ENCODE results near the gene DELE1.
"Not testable (repeated sequence)": the region's sequence is repeated elsewhere in the genome, so short reads cannot be mapped to it uniquely, and the experiment has no call there.

DELE1 gene

GRCh38 chr5:141914797-141915196 lies 8.9 kb upstream of the DELE1 start:
- Histone ChIP-seq H3K4me1 (ENCODE audit: control insufficient read depth in 1 of 2, insufficient read depth in 2 of 2, low read length in 2 of 2) (peaks cover 0 to 7% of the 10 kb centered on the region in 2 donors), H3K4me3 (ENCODE audit: low read depth in 1 of 2, low read length in 2 of 2) (no peak overlapping the region), H3K27ac (ENCODE audit: low read length) (no peak overlapping the region), H3K36me3 (ENCODE audit: control insufficient read depth in 1 of 2, insufficient read depth in 2 of 2, low read length in 2 of 2) (no peaks in the 10 kb centered on the region), H3K27me3 (ENCODE audit: low read depth, low read length) (no peaks in the 10 kb centered on the region), H3K9me3 (ENCODE audit: control insufficient read depth in 1 of 2, low read length in 2 of 2) (no peaks in the 10 kb centered on the region)

GRCh38 chr5:141915881-141916336 lies 7.8 kb upstream of the DELE1 start:
- no peak overlapping the region for H3K27ac ChIP-seq (ENCODE audit: low read length)
- H3K36me3 ChIP-seq (ENCODE audit: control insufficient read depth in 1 of 2, insufficient read depth in 2 of 2, low read length in 2 of 2): no peaks in the 10 kb centered on the region
- no peak overlapping the region for H3K4me3 ChIP-seq (ENCODE audit: low read depth in 1 of 2, low read length in 2 of 2)
- H3K4me1 ChIP-seq (ENCODE audit: control insufficient read depth in 1 of 2, insufficient read depth in 2 of 2, low read length in 2 of 2): peaks cover 0 to 7% of the 10 kb centered on the region in 2 donors
- H3K9me3 ChIP-seq (ENCODE audit: control insufficient read depth in 1 of 2, low read length in 2 of 2): no peaks in the 10 kb centered on the region
- H3K27me3 ChIP-seq (ENCODE audit: low read depth, low read length): no peaks in the 10 kb centered on the region

DNA sequence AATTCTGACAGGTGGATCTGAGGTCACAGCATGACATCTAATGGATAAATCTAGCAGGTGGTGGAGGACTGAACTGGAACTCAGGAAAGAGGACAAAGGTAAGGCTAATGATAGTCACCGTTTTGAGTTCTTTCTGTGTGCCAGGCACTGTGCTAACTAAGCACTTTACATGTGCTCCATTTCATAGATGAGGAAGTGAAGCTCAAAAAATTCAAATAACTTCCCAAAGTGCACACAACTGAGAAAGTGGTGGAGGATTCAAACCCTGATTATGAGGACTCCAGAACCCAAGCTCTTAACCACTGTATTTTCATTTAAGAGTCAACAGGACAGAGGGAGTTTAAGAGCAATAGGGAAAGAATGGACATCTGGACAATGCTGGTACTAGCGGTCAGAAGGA lies 7.1 kb upstream of the DELE1 start:
- Histone ChIP-seq H3K9me3 (ENCODE audit: control insufficient read depth in 1 of 2, low read length in 2 of 2) (no peaks in the 10 kb centered on the region), H3K27me3 (ENCODE audit: low read depth, low read length) (no peaks in the 10 kb centered on the region), H3K4me3 (ENCODE audit: low read depth in 1 of 2, low read length in 2 of 2) (no peak overlapping the region), H3K4me1 (ENCODE audit: control insufficient read depth in 1 of 2, insufficient read depth in 2 of 2, low read length in 2 of 2) (peaks cover 0 to 7% of the 10 kb centered on the region in 2 donors), H3K27ac (ENCODE audit: low read length) (no peak overlapping the region), H3K36me3 (ENCODE audit: control insufficient read depth in 1 of 2, insufficient read depth in 2 of 2, low read length in 2 of 2) (no peaks in the 10 kb centered on the region)

DNA sequence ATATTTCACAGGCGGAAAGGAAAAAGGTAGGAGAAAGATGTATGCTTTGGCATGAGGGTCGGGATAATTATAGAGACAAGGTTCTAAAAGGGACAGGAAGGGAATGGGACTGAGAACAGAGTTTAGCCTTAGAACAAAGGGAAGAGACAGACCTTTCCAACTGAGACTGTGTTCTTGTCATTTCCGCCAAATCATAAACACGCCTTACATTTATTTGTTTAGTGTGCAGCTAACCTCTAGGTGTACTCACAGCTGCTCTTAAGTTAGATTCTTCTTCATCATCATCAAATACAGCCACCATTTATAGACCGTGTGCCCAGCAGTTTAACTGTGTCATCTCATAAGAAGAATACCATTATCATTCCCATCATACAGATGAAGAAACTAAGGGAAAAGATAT lies 5.9 kb upstream of the DELE1 start:
- Histone ChIP-seq H3K27ac (ENCODE audit: low read length) (no peak overlapping the region), H3K9me3 (ENCODE audit: control insufficient read depth in 1 of 2, low read length in 2 of 2) (no peaks in the 10 kb centered on the region), H3K4me1 (ENCODE audit: control insufficient read depth in 1 of 2, insufficient read depth in 2 of 2, low read length in 2 of 2) (peaks cover 0 to 7% of the 10 kb centered on the region in 2 donors), H3K4me3 (ENCODE audit: low read depth in 1 of 2, low read length in 2 of 2) (no peak overlapping the region), H3K36me3 (ENCODE audit: control insufficient read depth in 1 of 2, insufficient read depth in 2 of 2, low read length in 2 of 2) (no peaks in the 10 kb centered on the region), H3K27me3 (ENCODE audit: low read depth, low read length) (no peaks in the 10 kb centered on the region)

- Histone ChIP-seq H3K4me1 (ENCODE audit: control insufficient read depth in 1 of 2, insufficient read depth in 2 of 2, low read length in 2 of 2) (peaks cover 0 to 11% of the 10 kb centered on the region in 2 donors), H3K27me3 (ENCODE audit: low read depth, low read length) (no peaks in the 10 kb centered on the region), H3K4me3 (ENCODE audit: low read depth in 1 of 2, low read length in 2 of 2) (no peak overlapping the region), H3K9me3 (ENCODE audit: control insufficient read depth in 1 of 2, low read length in 2 of 2) (no peaks in the 10 kb centered on the region), H3K36me3 (ENCODE audit: control insufficient read depth in 1 of 2, insufficient read depth in 2 of 2, low read length in 2 of 2) (no peaks in the 10 kb centered on the region), H3K27ac (ENCODE audit: low read length) (no peak overlapping the region)
Measured at GRCh38 chr5:141919218-141920119, 4.2 kb upstream of the DELE1 start.

- Histone ChIP-seq H3K27me3 (ENCODE audit: low read depth, low read length) (no peaks in the 10 kb centered on the region), H3K4me3 (ENCODE audit: low read depth in 1 of 2, low read length in 2 of 2) (no peak overlapping the region), H3K9me3 (ENCODE audit: control insufficient read depth in 1 of 2, low read length in 2 of 2) (no peaks in the 10 kb centered on the region), H3K4me1 (ENCODE audit: control insufficient read depth in 1 of 2, insufficient read depth in 2 of 2, low read length in 2 of 2) (peaks cover 0 to 12% of the 10 kb centered on the region in 2 donors), H3K36me3 (ENCODE audit: control insufficient read depth in 1 of 2, insufficient read depth in 2 of 2, low read length in 2 of 2) (no peaks in the 10 kb centered on the region), H3K27ac (ENCODE audit: low read length) (no peak overlapping the region)
Measured at GRCh38 chr5:141920771-141921170, 2.9 kb upstream of the DELE1 start.

DNA sequence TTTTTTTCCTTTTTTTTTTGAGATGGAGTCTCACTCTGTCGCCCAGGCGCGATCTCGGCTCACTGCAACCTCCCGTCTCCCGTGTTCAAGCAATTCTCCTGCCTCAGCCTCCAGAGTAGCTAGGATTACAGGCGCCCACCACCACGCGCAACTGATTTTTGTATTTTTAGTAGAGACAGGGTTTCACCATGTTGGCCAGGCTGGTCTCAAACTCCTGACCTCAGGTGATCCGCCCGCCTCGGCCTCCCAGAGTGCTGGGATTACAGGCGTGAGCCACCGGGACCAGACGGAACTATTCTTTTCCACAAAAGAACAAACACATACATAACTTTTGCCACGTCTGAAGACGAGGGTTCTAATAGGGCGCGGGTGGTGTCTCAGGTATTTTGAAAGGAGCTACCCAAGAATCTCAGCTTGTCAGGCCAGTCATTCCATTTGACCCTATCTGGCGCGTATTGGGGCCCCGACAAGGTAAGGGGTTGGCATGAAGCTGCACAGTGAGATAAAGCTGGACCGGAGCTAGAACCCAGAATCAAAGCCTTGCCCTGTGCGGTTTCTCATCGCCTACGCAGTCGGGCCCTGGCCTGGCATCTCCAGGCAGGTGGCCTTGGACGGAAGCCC lies 734 bp upstream of the DELE1 start:
- Histone ChIP-seq H3K27ac (ENCODE audit: low read length) (peak overlapping the region; percentile 95), H3K4me3 (ENCODE audit: low read depth in 1 of 2, low read length in 2 of 2) (peak overlapping the region; percentile 58 to 78)

GRCh38 chr5:141926434-141926833 lies 2.8 kb downstream of the DELE1 start:
- Histone ChIP-seq H3K4me1 (ENCODE audit: control insufficient read depth in 1 of 2, insufficient read depth in 2 of 2, low read length in 2 of 2) (peaks cover 0 to 12% of the 10 kb centered on the region in 2 donors), H3K27ac (ENCODE audit: low read length) (no peak overlapping the region), H3K4me3 (ENCODE audit: low read depth in 1 of 2, low read length in 2 of 2) (no peak overlapping the region), H3K9me3 (ENCODE audit: control insufficient read depth in 1 of 2, low read length in 2 of 2) (no peaks in the 10 kb centered on the region), H3K36me3 (ENCODE audit: control insufficient read depth in 1 of 2, insufficient read depth in 2 of 2, low read length in 2 of 2) (peaks cover 51 to 54% of the 10 kb centered on the region in 2 donors), H3K27me3 (ENCODE audit: low read depth, low read length) (no peaks in the 10 kb centered on the region)

More for the DNA sequence above, 734 bp upstream of the DELE1 start:
- H3K27me3 ChIP-seq (ENCODE audit: low read depth, low read length); H3K9me3 ChIP-seq (ENCODE audit: control insufficient read depth in 1 of 2, low read length in 2 of 2): not testable (repeated sequence)
- peaks cover 19 to 21% of the 10 kb centered on the region in 2 donors for H3K36me3 ChIP-seq (ENCODE audit: control insufficient read depth in 1 of 2, insufficient read depth in 2 of 2, low read length in 2 of 2)
- peaks cover 0 to 12% of the 10 kb centered on the region in 2 donors for H3K4me1 ChIP-seq (ENCODE audit: control insufficient read depth in 1 of 2, insufficient read depth in 2 of 2, low read length in 2 of 2)

DNA sequence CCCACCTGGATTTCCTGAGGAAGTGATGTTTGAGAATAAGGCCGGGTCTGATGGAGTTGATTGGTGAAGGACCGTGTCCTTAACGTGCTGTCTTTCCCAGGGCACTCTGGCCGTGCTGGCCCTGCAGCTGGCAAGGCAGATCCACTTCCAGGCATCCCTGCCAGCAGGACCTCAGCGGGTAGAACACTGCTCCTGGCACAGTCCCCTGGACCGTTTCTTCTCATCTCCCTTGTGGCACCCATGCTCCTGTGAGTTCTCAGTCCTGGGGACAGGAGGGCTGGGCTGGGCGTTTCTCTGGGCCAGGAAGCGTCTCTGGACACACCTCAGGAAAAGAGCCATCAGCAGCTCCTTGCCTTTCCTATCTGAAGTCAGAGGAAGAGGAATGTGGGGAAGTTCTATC lies 4.4 kb downstream of the DELE1 start:
- H3K36me3 ChIP-seq (ENCODE audit: control insufficient read depth in 1 of 2, insufficient read depth in 2 of 2, low read length in 2 of 2): peaks cover 64 to 67% of the 10 kb centered on the region in 2 donors
- H3K4me3 ChIP-seq (ENCODE audit: low read depth in 1 of 2, low read length in 2 of 2): no peak overlapping the region
- no peaks in the 10 kb centered on the region for H3K9me3 ChIP-seq (ENCODE audit: control insufficient read depth in 1 of 2, low read length in 2 of 2)
- peaks cover 0 to 8% of the 10 kb centered on the region in 2 donors for H3K4me1 ChIP-seq (ENCODE audit: control insufficient read depth in 1 of 2, insufficient read depth in 2 of 2, low read length in 2 of 2)
- H3K27me3 ChIP-seq (ENCODE audit: low read depth, low read length): no peaks in the 10 kb centered on the region
- no peak overlapping the region for H3K27ac ChIP-seq (ENCODE audit: low read length)

DNA sequence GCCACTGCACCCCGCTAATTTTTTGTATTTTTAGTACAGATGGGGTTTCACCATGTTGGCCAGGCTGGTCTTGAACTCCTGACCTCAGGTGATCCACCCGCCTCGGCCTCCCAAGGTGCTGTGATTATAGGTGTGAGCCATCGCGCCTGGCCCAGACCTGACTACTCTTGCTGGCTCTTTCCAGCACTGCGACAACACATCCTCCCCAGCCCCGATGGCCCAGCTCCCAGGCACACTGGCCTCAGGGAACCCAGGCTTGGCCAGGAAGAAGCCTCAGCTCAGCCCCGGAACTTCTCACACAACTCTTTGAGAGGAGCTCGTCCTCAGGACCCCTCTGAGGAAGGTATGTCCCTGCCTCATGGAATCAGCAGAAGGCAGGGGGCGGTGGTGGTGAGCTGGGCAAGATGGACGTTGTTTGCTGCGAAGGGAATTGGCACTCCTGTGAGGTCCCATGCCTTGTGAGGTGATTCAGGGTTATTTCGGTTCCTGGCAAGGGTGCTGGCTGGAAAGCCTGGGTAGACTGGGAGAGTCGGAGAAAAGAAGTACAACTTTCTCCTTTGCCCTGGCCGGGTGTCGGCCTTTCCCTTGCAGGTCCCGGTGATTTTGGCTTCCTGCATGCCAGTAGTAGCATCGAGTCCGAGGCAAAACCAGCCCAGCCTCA lies 5.9 kb downstream of the DELE1 start:
- H3K27me3 ChIP-seq (ENCODE audit: low read depth, low read length): no peaks in the 10 kb centered on the region
- no peaks in the 10 kb centered on the region for H3K9me3 ChIP-seq (ENCODE audit: control insufficient read depth in 1 of 2, low read length in 2 of 2)
- H3K4me1 ChIP-seq (ENCODE audit: control insufficient read depth in 1 of 2, insufficient read depth in 2 of 2, low read length in 2 of 2): peaks cover 0 to under 1% of the 10 kb centered on the region in 2 donors
- no peak overlapping the region for H3K4me3 ChIP-seq (ENCODE audit: low read depth in 1 of 2, low read length in 2 of 2)
- no peak overlapping the region for H3K27ac ChIP-seq (ENCODE audit: low read length)
- peaks cover 73 to 79% of the 10 kb centered on the region in 2 donors for H3K36me3 ChIP-seq (ENCODE audit: control insufficient read depth in 1 of 2, insufficient read depth in 2 of 2, low read length in 2 of 2)

- Histone ChIP-seq H3K27me3 (ENCODE audit: low read depth, low read length) (no peaks in the 10 kb centered on the region), H3K36me3 (ENCODE audit: control insufficient read depth in 1 of 2, insufficient read depth in 2 of 2, low read length in 2 of 2) (peaks cover 81 to 91% of the 10 kb centered on the region in 2 donors), H3K9me3 (ENCODE audit: control insufficient read depth in 1 of 2, low read length in 2 of 2) (no peaks in the 10 kb centered on the region), H3K27ac (ENCODE audit: low read length) (no peak overlapping the region), H3K4me3 (ENCODE audit: low read depth in 1 of 2, low read length in 2 of 2) (no peak overlapping the region), H3K4me1 (ENCODE audit: control insufficient read depth in 1 of 2, insufficient read depth in 2 of 2, low read length in 2 of 2) (no peaks in the 10 kb centered on the region)
Measured at GRCh38 chr5:141931694-141932093, 8.0 kb downstream of the DELE1 start.

Measured in muscle layer of duodenum (tissue), 2 donors.